CD4-positive, alpha-beta memory T cell (primary cell): ENCODE data around the gene MYL2. TPM values are rescaled to one million over a fixed set of nuclear protein-coding genes. Genes with fewer than 3 reads are reported as not detected.

Source experiments
- CTCF ChIA-PET: fragments of 350-600 bp; sonication (Branson Sonifier 250); formaldehyde crosslinking; loops from one replicate; lab custom pipeline; 2021; ENCODE audit warnings: inconsistent platforms; ENCODE audit not compliant: partially characterized antibody; lab: Charles Lee
- POLR2A ChIA-PET: fragments of 350-600 bp; sonication (Branson Sonifier 250); formaldehyde crosslinking; loops from one replicate; lab custom pipeline; 2021; ENCODE audit not compliant: partially characterized antibody; lab: Charles Lee
- DNase-seq, 5 donors: peaks; one replicate each; pipeline versions ENCODE4 v3.0.0 to v3.0.0-alpha.2; 2020 to 2022; ENCODE audit warnings: mixed read lengths in 1 of 5
- H3K27ac ChIP-seq: one replicate; pipeline ENCODE4 v1.7.0; 2013; ENCODE audit warnings: low read depth, low read length
- H3K27me3 ChIP-seq: 2 replicates; pipeline ENCODE4 v1.7.0; 2013; ENCODE audit warnings: mild to moderate bottlenecking, low read length, moderate library complexity; ENCODE audit not compliant: insufficient read depth
- H3K36me3 ChIP-seq: 2 replicates; pipeline ENCODE4 v1.7.0; 2013; ENCODE audit warnings: mild to moderate bottlenecking, low read length, moderate library complexity; ENCODE audit not compliant: insufficient read depth
- H3K4me1 ChIP-seq: 2 replicates; pipeline ENCODE4 v1.7.0; 2013; ENCODE audit warnings: mild to moderate bottlenecking, low read length, moderate library complexity; ENCODE audit not compliant: insufficient read depth
- H3K4me3 ChIP-seq, 2 donors: one replicate each; pipeline ENCODE4 v1.7.0; 2013; ENCODE audit warnings: low read length in 2 of 2, mild to moderate bottlenecking in 1 of 2
- H3K9me3 ChIP-seq, 2 donors: one replicate each; pipeline ENCODE4 v1.7.0; 2013; ENCODE audit warnings: low read length in 2 of 2, control low read depth in 1 of 2; ENCODE audit not compliant: control insufficient read depth in 1 of 2
- H3K27ac Mint-ChIP-seq, 7 donors: one replicate each; pipeline ENCODE4 v1.8.0; 2020 to 2021; ENCODE audit warnings: mixed read lengths in 7 of 7, mild to moderate bottlenecking in 6 of 7, inconsistent platforms in 3 of 7, moderate library complexity in 3 of 7
- H3K27me3 Mint-ChIP-seq, 2 donors: one replicate each; pipeline ENCODE4 v1.8.0; 2020 to 2021; ENCODE audit warnings: mixed read lengths in 2 of 2
- H3K36me3 Mint-ChIP-seq, 2 donors: one replicate each; pipeline ENCODE4 v1.8.0; 2020 to 2021; ENCODE audit warnings: mixed read lengths in 2 of 2, inconsistent platforms in 1 of 2, mild to moderate bottlenecking in 1 of 2
- H3K4me1 Mint-ChIP-seq, 4 donors: one replicate each; pipeline ENCODE4 v1.8.0; 2020 to 2021; ENCODE audit warnings: mixed read lengths in 4 of 4, mild to moderate bottlenecking in 1 of 4
- H3K4me3 Mint-ChIP-seq, 8 donors: one replicate each; pipeline ENCODE4 v1.8.0; 2020 to 2021; ENCODE audit warnings: mixed read lengths in 8 of 8, mild to moderate bottlenecking in 7 of 8, moderate library complexity in 6 of 8, inconsistent platforms in 3 of 8
- H3K9me3 Mint-ChIP-seq, 8 donors: one replicate each; pipeline ENCODE4 v1.8.0; 2020 to 2021; ENCODE audit warnings: mixed read lengths in 8 of 8, mild to moderate bottlenecking in 5 of 8, inconsistent platforms in 3 of 8, moderate library complexity in 1 of 8
- intact Hi-C: fragments of 100-400 bp; cut with micrococcal nuclease; formaldehyde crosslinking; loops from one replicate; pipeline ENCODE4 v1.15.1; 2023
- polyA plus RNA-seq, 2 donors: library from polyadenylated mRNA; unstranded; fragments of 300-500 nt; fragmentation: Illumina TruSeq; gene quantifications; one replicate each; pipeline ENCODE4 v1.2.3, GENCODE V29; 2021
- total RNA-seq, 2 experiments: library from RNA; stranded (reverse); gene quantifications; one replicate each; pipeline ENCODE4 v1.2.3, GENCODE V29; 2021

MYL2 gene
- total and polyA plus RNA-seq, 4 experiments from 2014 or later, result not detected

DNA sequence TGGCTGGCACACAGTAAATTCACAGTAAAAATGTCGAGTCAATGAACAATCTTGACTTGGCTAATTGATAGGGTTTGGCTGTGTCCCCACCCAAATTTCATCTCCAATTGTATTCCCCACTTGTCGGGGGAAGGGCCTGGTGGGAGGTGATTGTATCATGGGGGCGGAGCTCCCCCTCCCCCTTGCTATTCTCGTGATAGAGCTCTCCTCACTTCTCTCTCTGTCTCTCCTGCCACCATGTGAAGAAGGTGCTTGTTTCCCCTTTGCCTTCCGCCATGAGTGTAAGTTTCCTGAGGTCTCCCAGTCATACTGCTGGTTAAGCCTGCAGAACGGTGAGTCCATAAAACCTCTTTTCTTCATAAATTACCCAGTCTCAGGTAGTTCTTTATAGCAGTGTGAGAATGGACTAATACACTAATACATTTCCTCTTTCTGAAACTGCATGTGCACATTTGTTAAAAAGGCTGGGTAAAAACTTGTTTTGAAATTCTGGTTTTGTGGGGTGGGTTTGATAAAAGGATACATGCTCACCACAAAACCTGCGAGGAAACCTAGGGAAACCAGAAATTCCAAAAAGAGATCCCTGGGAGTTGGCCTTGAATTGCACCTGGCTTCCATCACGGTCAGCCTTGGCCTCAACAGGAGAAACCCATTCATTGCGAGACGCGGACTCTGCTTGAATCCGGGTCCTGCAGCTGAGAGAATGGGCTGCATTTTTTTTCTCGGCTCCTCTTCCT, 16.2 kb upstream of the MYL2 start:
- ChIA-PET POLR2A (no interaction called here), CTCF (interaction anchor here (1.0 to 1.8 kb wide), 6 partner anchors 8 to 378 kb away, joined by 3 to 8 read pairs (median 3); no protein-coding TSS in a partner anchor)
- no peak overlapping the region for H3K27ac Mint-ChIP-seq

DNA sequence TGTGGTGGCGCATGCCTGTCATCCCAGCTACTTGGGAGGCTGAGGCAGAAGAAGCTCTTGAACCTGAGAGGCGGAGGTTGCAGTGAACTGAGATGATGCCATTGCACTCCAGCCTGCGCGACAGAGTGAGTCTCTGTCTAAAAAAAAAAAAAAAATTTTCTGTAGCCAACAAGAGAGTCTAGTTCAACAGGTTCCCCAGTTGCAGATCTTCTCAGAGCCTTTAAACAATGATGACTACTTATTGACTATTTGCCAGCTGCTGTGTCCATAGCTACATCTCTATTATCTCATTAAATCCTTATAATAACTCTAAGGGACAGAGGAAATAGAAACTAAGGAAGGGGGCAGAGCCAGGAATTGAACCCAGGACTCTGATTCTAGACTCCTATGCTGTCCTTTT, 15.2 kb upstream of the MYL2 start:
- CTCF ChIA-PET, result interaction anchor here (1.4 kb wide), 1 partner anchor 337 kb away, joined by 3 read pairs; no protein-coding TSS in a partner anchor
- no peak overlapping the region for H3K27ac Mint-ChIP-seq

More for the DNA sequence above, 16.2 kb upstream of the MYL2 start:
- peaks cover 10 to 12% of the 10 kb centered on the region in 2 donors for H3K27me3 Mint-ChIP-seq
- intact Hi-C loops, result loop anchor here (1.0 to 5.0 kb wide), 2 partner anchors 236 to 363 kb away; no protein-coding TSS in a partner anchor
- DNase-seq, result no peak
- H3K36me3 ChIP-seq, result no peaks in the 10 kb centered on the region
- no peaks in the 10 kb centered on the region for H3K9me3 ChIP-seq
- peaks cover 3% of the 10 kb centered on the region for H3K27me3 ChIP-seq
- H3K36me3 Mint-ChIP-seq, result no peaks in the 10 kb centered on the region
- H3K4me1 ChIP-seq, result peaks cover 7% of the 10 kb centered on the region
- no peak overlapping the region for H3K4me3 ChIP-seq
- no peaks in the 10 kb centered on the region for H3K9me3 Mint-ChIP-seq
- H3K4me3 Mint-ChIP-seq, result peak overlapping the region in 1 of 8 donors; percentile 70
- H3K27ac ChIP-seq, result no peak overlapping the region
- H3K4me1 Mint-ChIP-seq, result peaks cover 0 to 8% (median 3%) of the 10 kb centered on the region in 4 donors

DNA sequence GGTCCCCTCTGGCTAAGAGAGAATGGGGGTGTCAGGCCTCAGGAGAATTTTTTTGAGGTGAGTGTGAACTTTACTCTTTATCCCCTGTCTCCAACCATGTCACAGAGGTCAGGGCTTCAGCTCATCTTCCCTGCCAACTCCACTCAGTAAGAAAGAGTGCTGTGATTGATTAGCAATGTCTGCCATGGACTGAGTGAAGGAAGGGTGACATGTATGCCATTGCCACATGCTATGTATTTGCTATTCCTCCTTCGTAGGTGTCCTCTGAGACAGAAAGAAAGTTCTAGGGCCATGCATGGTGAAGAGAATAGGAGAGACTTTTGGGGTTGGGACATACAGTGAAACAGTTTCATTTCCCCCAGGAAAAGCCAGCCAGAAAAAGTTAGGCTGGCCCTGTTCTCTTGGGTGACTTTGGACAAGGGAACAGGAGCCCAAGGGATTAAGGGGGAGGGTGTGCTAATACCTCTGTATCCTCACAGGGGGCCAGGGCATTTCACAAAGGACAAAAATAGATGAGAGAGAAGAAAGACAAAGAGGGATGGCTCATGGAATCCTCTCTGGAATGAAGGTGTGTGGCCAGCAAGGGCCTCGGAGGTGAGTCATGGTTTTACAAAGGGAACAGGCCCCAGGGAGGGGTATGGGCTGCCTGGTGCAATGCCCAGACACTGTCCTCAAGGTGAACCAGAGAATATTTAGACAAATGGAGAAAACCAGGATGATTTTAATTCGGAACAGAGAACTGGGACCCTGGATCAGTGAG, 13.9 kb upstream of the MYL2 start:
- H3K9me3 ChIP-seq, result no peaks in the 10 kb centered on the region
- peaks cover 0 to 8% (median 3%) of the 10 kb centered on the region in 4 donors for H3K4me1 Mint-ChIP-seq
- H3K36me3 ChIP-seq, result no peaks in the 10 kb centered on the region
- no peak overlapping the region for H3K4me3 ChIP-seq
- H3K4me1 ChIP-seq, result peaks cover 7% of the 10 kb centered on the region
- H3K27me3 ChIP-seq, result peaks cover 3% of the 10 kb centered on the region
- H3K9me3 Mint-ChIP-seq, result no peaks in the 10 kb centered on the region
- no peak overlapping the region for H3K27ac Mint-ChIP-seq
- H3K36me3 Mint-ChIP-seq, result no peaks in the 10 kb centered on the region
- ChIA-PET CTCF (no interaction called here), POLR2A (no interaction called here)
- peaks cover 10 to 12% of the 10 kb centered on the region in 2 donors for H3K27me3 Mint-ChIP-seq
- H3K4me3 Mint-ChIP-seq, result no peak overlapping the region
- DNase-seq, result no peak
- intact Hi-C loops, result no loop called here
- H3K27ac ChIP-seq, result no peak overlapping the region

More for the DNA sequence above, 15.2 kb upstream of the MYL2 start:
- H3K27ac ChIP-seq, result no peak overlapping the region
- H3K4me3 ChIP-seq, result no peak overlapping the region
- H3K27me3 ChIP-seq, result peaks cover 3% of the 10 kb centered on the region
- peaks cover 7% of the 10 kb centered on the region for H3K4me1 ChIP-seq
- H3K9me3 Mint-ChIP-seq, result no peaks in the 10 kb centered on the region
- no peak overlapping the region for H3K4me3 Mint-ChIP-seq
- no peaks in the 10 kb centered on the region for H3K9me3 ChIP-seq
- POLR2A ChIA-PET, result no interaction called here
- peaks cover 10 to 12% of the 10 kb centered on the region in 2 donors for H3K27me3 Mint-ChIP-seq
- H3K36me3 ChIP-seq, result no peaks in the 10 kb centered on the region
- intact Hi-C loops, result loop anchor here (5.0 kb wide), 1 partner anchor 237 kb away; no protein-coding TSS in a partner anchor
- no peaks in the 10 kb centered on the region for H3K36me3 Mint-ChIP-seq
- peaks cover 0 to 8% (median 3%) of the 10 kb centered on the region in 4 donors for H3K4me1 Mint-ChIP-seq
- no peak for DNase-seq

DNA sequence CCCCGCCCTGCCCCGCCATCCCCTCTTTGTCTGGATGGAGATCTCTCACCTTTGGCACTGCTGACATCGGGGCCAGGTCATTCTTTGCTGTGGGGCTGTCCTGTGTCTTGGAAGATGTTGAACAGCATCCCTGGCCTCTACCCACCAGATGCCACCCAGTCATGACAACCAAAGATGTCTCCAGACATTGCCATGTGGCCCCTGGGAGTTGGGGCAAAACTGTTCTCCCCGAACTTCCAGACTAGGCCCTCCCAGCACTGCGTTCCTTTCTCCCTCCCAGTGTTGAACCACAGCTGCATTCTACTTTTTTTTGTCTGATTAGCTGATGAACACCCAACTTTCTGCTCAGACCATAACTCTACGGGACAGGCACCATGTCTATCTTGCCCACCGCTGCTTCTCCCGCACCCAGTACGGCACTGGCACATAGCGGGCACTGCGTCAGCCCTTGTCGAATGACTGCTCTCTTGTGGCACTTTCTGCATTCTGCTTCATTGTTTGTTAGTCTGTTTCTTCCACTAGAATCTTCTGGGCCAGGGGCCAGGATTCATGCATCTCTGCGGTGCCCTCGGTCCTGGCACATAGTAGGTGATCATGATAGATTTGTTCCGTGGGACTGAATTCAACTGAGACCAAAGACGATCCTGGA, 13.1 kb upstream of the MYL2 start:
- intact Hi-C loops, result no loop called here
- no peak overlapping the region for H3K27ac Mint-ChIP-seq
- no peaks in the 10 kb centered on the region for H3K9me3 Mint-ChIP-seq

DNA sequence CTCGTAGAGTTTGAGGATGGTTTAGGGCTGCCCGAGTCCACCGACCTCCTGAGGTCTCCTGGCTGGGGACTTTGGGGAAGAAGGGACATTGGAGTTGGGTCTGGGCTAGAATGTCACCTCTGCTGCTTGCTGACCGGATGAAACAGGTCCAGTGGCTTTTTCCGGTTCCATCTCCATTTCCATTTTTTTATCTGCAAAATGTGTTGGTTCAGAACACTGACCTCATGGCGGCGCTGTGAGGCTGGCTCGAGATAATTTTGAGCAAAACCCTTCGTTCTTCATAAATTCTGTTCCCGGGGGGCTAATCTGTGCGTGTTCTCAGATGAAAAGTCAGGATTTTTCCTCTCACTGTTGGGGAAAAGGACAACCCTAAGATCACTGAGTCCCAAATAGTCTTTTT, 11.7 kb upstream of the MYL2 start:
- H3K27me3 ChIP-seq, result no peaks in the 10 kb centered on the region
- intact Hi-C loops, result no loop called here
- Mint-ChIP-seq H3K4me1 (peaks cover 0 to 3% (median 1%) of the 10 kb centered on the region in 4 donors), H3K27ac (no peak overlapping the region), H3K36me3 (no peaks in the 10 kb centered on the region), H3K9me3 (no peaks in the 10 kb centered on the region), H3K27me3 (peaks cover 8 to 10% of the 10 kb centered on the region in 2 donors), H3K4me3 (no peak overlapping the region)
- ChIA-PET POLR2A (no interaction called here), CTCF (no interaction called here)
- no peaks in the 10 kb centered on the region for H3K9me3 ChIP-seq
- no peak for DNase-seq
- peaks cover 2% of the 10 kb centered on the region for H3K4me1 ChIP-seq
- no peaks in the 10 kb centered on the region for H3K36me3 ChIP-seq
- H3K27ac ChIP-seq, result no peak overlapping the region
- no peak overlapping the region for H3K4me3 ChIP-seq

More for the DNA sequence above, 13.1 kb upstream of the MYL2 start:
- H3K27me3 Mint-ChIP-seq, result peaks cover 10 to 12% of the 10 kb centered on the region in 2 donors
- peaks cover 0 to 8% (median 3%) of the 10 kb centered on the region in 4 donors for H3K4me1 Mint-ChIP-seq
- no peak overlapping the region for H3K4me3 Mint-ChIP-seq
- DNase-seq, result no peak
- no peak overlapping the region for H3K27ac ChIP-seq
- peaks cover 3% of the 10 kb centered on the region for H3K27me3 ChIP-seq
- peaks cover 7% of the 10 kb centered on the region for H3K4me1 ChIP-seq
- ChIA-PET CTCF (interaction anchor here (0.6 kb wide), 1 partner anchor 35 kb away, joined by 3 read pairs; no protein-coding TSS in a partner anchor), POLR2A (no interaction called here)
- no peaks in the 10 kb centered on the region for H3K36me3 ChIP-seq
- H3K9me3 ChIP-seq, result no peaks in the 10 kb centered on the region
- H3K4me3 ChIP-seq, result no peak overlapping the region
- H3K36me3 Mint-ChIP-seq, result no peaks in the 10 kb centered on the region

DNA sequence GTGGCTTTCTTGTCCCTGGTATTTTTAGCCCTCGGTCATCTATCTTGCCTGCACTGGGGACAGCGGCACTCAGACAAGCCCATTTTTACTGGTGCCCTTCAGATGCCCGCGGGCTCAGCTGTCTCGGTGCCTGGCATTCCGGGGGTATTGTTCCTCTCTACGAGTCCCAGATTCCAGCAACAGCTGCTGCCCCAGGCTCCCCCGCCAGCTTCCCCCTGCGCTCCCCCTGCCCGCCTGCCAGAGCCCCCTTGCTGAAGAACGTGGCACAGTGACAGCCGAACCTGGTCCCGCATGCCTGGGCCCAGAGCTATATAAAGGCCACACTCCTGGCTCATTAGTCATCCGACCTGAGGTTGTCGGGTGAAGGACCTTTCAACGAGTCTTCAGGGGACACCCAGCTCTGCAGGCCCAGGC, 10.9 kb upstream of the MYL2 start:
- H3K4me1 ChIP-seq, result no peaks in the 10 kb centered on the region
- Mint-ChIP-seq H3K4me1 (peaks cover 0 to 2% (median 0%) of the 10 kb centered on the region in 4 donors), H3K36me3 (no peaks in the 10 kb centered on the region), H3K27me3 (peaks cover 7 to 8% of the 10 kb centered on the region in 2 donors), H3K9me3 (no peaks in the 10 kb centered on the region), H3K4me3 (no peak overlapping the region), H3K27ac (no peak overlapping the region)
- ChIA-PET POLR2A (no interaction called here), CTCF (no interaction called here)
- H3K27me3 ChIP-seq, result no peaks in the 10 kb centered on the region
- intact Hi-C loops, result no loop called here
- no peak overlapping the region for H3K27ac ChIP-seq
- no peak for DNase-seq
- no peak overlapping the region for H3K4me3 ChIP-seq
- H3K9me3 ChIP-seq, result no peaks in the 10 kb centered on the region
- H3K36me3 ChIP-seq, result no peaks in the 10 kb centered on the region
